ENCODE data around the gene EIF2B2. TPM values are rescaled to one million over a fixed set of nuclear protein-coding genes. Genes with fewer than 3 reads are reported as not detected.

EIF2B2 gene
- total and polyA plus RNA-seq, 9 of the 15 experiments (the other 6 are each of a cell fraction or from before 2014, with no cell fraction given), result 10.6 to 94.1 (median 38.9) TPM

GRCh38 chr14:74963178-74963704 is 39.5 kb upstream of the EIF2B2 start (continued):
- TF ChIP-seq, protein P1, sequence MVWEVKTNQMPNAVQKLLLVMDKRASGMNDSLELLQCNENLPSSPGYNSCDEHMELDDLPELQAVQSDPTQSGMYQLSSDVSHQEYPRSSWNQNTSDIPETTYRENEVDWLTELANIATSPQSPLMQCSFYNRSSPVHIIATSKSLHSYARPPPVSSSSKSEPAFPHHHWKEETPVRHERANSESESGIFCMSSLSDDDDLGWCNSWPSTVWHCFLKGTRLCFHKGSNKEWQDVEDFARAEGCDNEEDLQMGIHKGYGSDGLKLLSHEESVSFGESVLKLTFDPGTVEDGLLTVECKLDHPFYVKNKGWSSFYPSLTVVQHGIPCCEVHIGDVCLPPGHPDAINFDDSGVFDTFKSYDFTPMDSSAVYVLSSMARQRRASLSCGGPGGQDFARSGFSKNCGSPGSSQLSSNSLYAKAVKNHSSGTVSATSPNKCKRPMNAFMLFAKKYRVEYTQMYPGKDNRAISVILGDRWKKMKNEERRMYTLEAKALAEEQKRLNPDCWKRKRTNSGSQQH (CRISPR knock-in tag; IDR thresholded peaks at IDR 0.05), result no peak
- no peak for TF ChIP-seq SMAD4 (CRISPR knock-in tag; conservative IDR thresholded peaks at IDR 0.05)
- no peak for TF ChIP-seq TAL1 (IDR thresholded peaks at IDR 0.05)

DNA sequence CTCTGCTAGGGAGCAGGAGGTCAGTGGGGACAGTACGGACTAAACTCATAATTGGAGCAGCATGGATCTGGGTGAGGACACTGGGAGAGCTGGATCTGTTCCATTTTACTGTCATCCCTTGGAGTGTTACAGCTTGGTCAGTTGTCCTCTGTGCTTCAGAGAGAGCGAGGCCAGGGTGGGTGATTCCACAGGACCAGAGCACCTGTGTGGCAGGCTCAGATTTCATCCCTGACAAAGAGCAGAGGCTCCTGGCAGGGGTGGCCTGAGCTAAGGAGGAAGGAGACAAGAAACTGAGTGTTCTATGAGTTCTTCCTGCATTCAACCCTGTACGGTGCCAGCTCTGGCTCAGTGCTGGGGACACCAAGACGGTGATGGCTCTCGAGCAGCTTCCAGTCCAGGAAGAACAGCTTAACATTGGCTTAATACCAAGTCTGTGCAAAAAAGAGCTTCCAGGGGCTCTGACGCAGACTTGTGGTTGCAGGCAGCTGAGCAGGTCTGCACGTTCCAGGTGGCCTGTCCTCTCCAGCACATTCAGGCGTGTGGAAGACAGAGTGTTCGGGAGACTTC is 38.9 kb upstream of the EIF2B2 start:
- no peak for FAIRE-seq
- Histone ChIP-seq H3K27me3 (ENCODE audit: control insufficient read depth in 2 of 2, insufficient read depth in 2 of 2, low read length in 2 of 2) (no peaks in the 10 kb centered on the region), H3K4me2 (ENCODE audit: insufficient read depth, low read length) (no peak overlapping the region)

More for the DNA sequence above, 38.9 kb upstream of the EIF2B2 start:
- ATAC-seq, result peak; percentile 17; the same call in 1 of the 3 replicates
- no peak overlapping the region for H3K4me3 ChIP-seq
- CTCF ChIA-PET (ENCODE audit: low intra/inter-chr PET ratio), result no interaction called here
- no peaks in the 10 kb centered on the region for H3K9me3 ChIP-seq (replicated peaks; ENCODE audit: control insufficient read depth, insufficient read depth, low read depth, low read length)
- DNase-seq (ENCODE audit: extremely low read depth in 1 of 4, low spot score in 3 of 4), result no peak
- H3K27ac ChIP-seq (ENCODE audit: extremely low read depth, low read depth, low read length), result no peak overlapping the region
- intact Hi-C loops (cut with micrococcal nuclease) (no loop called here), in situ Hi-C loops (cut with MboI) (no loop called here)
- POLR2A ChIA-PET, result interaction anchor here (0.6 to 2.6 kb wide), 4 partner anchors 8 to 132 kb away, joined by 3 to 8 read pairs (median 4); partner anchors contain the start of gene PGF
- no peaks in the 10 kb centered on the region for H4K20me1 ChIP-seq (replicated peaks; ENCODE audit: control insufficient read depth, insufficient read depth, low read length)
- no peak overlapping the region for H2AFZ ChIP-seq (ENCODE audit: low read depth, low read length)
- no TSS peak for BruUV-seq (replicated peaks)
- H3K79me2 ChIP-seq (ENCODE audit: control insufficient read depth, insufficient read depth, low read length), result no peaks in the 10 kb centered on the region
- WGBS (ENCODE audit: insufficient coverage, low coverage, missing lambda C conversion rate), result 12% methylated on average over 8 of the region's 9 CpGs
- peak overlapping the region in 1 of 2 experiments; percentile 45; a peak in 2 of 4 replicates for H3K9ac ChIP-seq (ENCODE audit: insufficient read depth in 1 of 2, low read depth in 2 of 2, low read length in 2 of 2)
- no peaks in the 10 kb centered on the region for H3K9me1 ChIP-seq (ENCODE audit: control insufficient read depth, insufficient read depth, low read length)
- H3K36me3 ChIP-seq (ENCODE audit: control insufficient read depth, insufficient read depth, low read length), result no peaks in the 10 kb centered on the region
- no peak for TF ChIP-seq ZNF780A (CRISPR knock-in tag; IDR thresholded peaks at IDR 0.05)
- no peak for TF ChIP-seq MNT (conservative IDR thresholded peaks at IDR 0.05)
- no peak for TF ChIP-seq BRD9 (IDR thresholded peaks at IDR 0.05; ENCODE audit: low read depth, partially characterized antibody)
- no peak for TF ChIP-seq GTF2A2 (tag; IDR thresholded peaks at IDR 0.05)
- TF ChIP-seq, protein P2, sequence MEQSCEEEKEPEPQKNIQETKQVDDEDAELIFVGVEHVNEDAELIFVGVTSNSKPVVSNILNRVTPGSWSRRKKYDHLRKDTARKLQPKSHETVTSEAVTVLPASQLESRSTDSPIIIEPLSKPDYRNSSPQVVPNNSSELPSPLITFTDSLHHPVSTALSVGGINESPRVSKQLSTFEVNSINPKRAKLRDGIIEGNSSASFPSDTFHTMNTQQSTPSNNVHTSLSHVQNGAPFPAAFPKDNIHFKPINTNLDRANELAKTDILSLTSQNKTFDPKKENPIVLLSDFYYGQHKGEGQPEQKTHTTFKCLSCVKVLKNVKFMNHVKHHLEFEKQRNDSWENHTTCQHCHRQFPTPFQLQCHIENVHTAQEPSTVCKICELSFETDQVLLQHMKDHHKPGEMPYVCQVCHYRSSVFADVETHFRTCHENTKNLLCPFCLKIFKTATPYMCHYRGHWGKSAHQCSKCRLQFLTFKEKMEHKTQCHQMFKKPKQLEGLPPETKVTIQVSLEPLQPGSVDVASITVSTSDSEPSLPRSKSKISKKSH (CRISPR knock-in tag; IDR thresholded peaks at IDR 0.05), result no peak
- no peak for TF ChIP-seq ZNF583 (CRISPR knock-in tag; IDR thresholded peaks at IDR 0.05)
- no peak for TF ChIP-seq MEF2A (IDR thresholded peaks at IDR 0.05; ENCODE audit: control insufficient read depth, low read depth, low read length)
- TF ChIP-seq DMBX1 (CRISPR knock-in tag; IDR thresholded peaks at IDR 0.05; ENCODE audit: borderline replicate concordance), result no peak
- TF ChIP-seq MCM7 (IDR thresholded peaks at IDR 0.05), result no peak
- TF ChIP-seq FUS (optimal IDR thresholded peaks at IDR 0.05; ENCODE audit: low read depth, low read length), result no peak
- no peak for TF ChIP-seq SRSF1 (IDR thresholded peaks at IDR 0.05; ENCODE audit: low read depth, low read length)
- TF ChIP-seq CREM (IDR thresholded peaks at IDR 0.05; ENCODE audit: low read depth), result no peak
- TF ChIP-seq ELF4 (CRISPR knock-in tag; IDR thresholded peaks at IDR 0.05), result no peak
- TF ChIP-seq BACH1 (tag; IDR thresholded peaks at IDR 0.05), result no peak
- no peak for TF ChIP-seq ZNF311 (CRISPR knock-in tag; IDR thresholded peaks at IDR 0.05)
- H3K4me1 ChIP-seq (replicated peaks in 1 of 2; ENCODE audit: control insufficient read depth in 2 of 2, insufficient read depth in 2 of 2, low read length in 2 of 2), result peaks cover 8 to 9% of the 10 kb centered on the region in 2 experiments; a peak in 3 of 5 replicates
